Stimulated activated naive CD8-positive, alpha-beta T cell treated with anti-CD3 and anti-CD28 coated beads, Interleukin-15, Interleukin-2, amounts not matched to agents 100 ng/mL and 50 ng/mL, for 24 hours (primary cell): Measurements from ENCODE around the gene RABL2A.
"Not testable (repeated sequence)": the region's sequence is repeated elsewhere in the genome, so short reads cannot be mapped to it uniquely, and the experiment has no call there.

Experiments used
- H3K27ac Mint-ChIP-seq: one replicate; pipeline ENCODE4 v1.8.0; 2021; ENCODE audit warnings: mild to moderate bottlenecking, mixed read lengths
- H3K27me3 Mint-ChIP-seq: one replicate; pipeline ENCODE4 v1.8.0; 2021; ENCODE audit warnings: mixed read lengths
- H3K36me3 Mint-ChIP-seq: one replicate; pipeline ENCODE4 v1.8.0; 2021; ENCODE audit warnings: low read depth, mixed read lengths
- H3K4me1 Mint-ChIP-seq: one replicate; pipeline ENCODE4 v1.8.0; 2021; ENCODE audit warnings: low read depth, mixed read lengths
- H3K4me3 Mint-ChIP-seq: one replicate; pipeline ENCODE4 v1.8.0; 2021; ENCODE audit warnings: mild to moderate bottlenecking, mixed read lengths
- H3K9me3 Mint-ChIP-seq: one replicate; pipeline ENCODE4 v1.8.0; 2021; ENCODE audit warnings: mixed read lengths

RABL2A gene

DNA sequence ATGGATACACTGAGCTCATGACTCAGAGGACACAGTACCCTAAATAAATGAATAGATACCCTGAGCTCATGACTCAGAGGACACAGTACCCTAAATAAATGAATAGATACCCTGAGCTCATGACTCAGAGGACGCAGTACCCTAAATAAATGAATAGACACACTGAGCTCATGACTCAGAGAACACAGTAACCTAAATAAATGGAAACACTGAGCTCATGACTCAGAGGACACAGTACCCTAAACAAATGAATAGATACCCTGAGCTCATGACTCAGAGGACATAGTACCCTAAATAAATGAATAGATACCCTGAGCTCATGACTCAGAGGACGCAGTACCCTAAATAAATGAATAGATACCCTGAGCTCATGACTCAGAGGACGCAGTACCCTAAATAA is 25.5 kb downstream of the RABL2A start:
- H3K9me3 Mint-ChIP-seq = not testable (repeated sequence)

DNA sequence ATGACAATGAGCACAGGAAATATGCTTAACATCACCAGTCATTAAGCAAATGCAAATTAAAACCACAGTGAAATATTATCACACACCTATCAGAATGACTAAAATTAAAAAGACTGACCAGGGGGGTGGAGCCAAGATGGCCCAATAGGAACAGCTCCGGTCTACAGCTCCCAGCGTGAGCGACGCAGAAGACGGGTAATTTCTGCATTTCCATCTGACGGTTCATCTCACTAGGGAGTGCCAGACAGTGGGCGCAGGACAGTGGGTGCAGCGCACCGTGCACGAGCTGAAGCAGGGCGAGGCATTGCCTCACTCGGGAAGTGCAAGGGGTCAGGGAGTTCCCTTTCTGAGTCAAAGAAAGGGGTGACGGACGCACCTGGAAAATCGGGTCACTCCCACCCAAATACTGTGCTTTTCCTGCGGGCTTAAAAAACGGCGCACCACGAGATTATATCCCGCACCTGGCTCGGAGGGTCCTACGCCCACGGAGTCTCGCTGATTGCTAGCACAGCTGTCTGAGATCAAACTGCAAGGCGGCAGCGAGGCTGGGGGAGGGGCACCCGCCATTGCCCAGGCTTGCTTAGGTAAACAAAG is 29.1 kb downstream of the RABL2A start:
- not testable (repeated sequence) for H3K27ac Mint-ChIP-seq, H3K36me3 Mint-ChIP-seq, H3K4me1 Mint-ChIP-seq, H3K27me3 Mint-ChIP-seq, H3K9me3 Mint-ChIP-seq
- H3K4me3 Mint-ChIP-seq = peak overlapping the region; percentile 48

More for the DNA sequence above, 25.5 kb downstream of the RABL2A start:
- H3K36me3 Mint-ChIP-seq, H3K27ac Mint-ChIP-seq, H3K4me1 Mint-ChIP-seq, H3K27me3 Mint-ChIP-seq, H3K4me3 Mint-ChIP-seq: not testable (repeated sequence)

DNA sequence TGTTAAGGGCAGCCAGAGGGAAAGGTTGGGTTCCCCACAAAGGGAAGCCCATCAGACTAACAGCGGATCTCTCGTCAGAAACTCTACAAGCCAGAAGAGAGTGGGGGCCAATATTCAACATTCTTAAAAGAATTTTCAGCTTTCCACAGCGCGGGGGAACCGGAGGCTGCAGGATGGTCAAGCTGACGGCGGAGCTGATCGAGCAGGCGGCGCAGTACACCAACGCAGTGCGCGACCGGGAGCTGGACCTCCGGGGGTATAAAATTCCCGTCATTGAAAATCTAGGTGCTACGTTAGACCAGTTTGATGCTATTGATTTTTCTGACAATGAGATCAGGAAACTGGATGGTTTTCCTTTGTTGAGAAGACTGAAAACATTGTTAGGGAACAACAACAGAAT is 30.7 kb downstream of the RABL2A start:
- not testable (repeated sequence) for H3K36me3 Mint-ChIP-seq, H3K27ac Mint-ChIP-seq, H3K4me3 Mint-ChIP-seq

DNA sequence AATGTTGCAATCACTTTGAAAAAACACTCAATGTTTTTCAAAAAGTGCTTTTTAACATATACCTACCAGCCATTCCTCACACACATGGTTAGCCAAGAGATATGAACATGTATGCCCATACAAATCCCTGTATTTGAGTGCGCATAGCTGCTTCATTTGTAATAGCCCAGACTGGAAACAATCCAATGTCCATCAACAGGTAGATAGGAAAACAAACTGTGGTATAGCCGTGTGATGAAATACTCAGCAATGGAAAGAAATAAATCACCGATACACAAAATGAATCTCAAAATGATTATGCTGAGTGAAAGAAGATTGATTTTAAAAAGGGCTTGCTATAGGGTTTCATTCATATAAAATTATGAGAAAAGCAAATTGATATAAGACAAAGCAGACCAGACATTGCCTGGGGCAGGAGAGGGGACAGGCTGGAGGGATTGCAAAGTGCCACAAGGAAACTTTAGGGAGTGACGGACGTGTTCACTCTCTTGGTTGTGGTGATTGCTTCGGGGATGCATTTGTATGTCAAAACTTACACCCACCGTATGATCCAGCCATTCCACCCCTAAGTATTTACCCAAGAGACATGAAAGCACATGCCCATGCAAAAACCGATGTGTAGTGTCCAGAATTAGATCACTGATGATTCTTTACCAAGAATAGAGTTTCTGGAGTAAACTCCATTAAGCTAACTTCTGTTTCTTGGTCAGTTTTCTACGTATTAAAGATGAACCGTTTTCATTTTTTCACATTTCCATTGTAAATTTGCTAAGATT is 36.4 kb downstream of the RABL2A start:
- not testable (repeated sequence) for H3K9me3 Mint-ChIP-seq, H3K4me1 Mint-ChIP-seq, H3K36me3 Mint-ChIP-seq, H3K4me3 Mint-ChIP-seq, H3K27ac Mint-ChIP-seq, H3K27me3 Mint-ChIP-seq

More for the DNA sequence above, 30.7 kb downstream of the RABL2A start:
- H3K27me3 Mint-ChIP-seq, H3K4me1 Mint-ChIP-seq, H3K9me3 Mint-ChIP-seq: not testable (repeated sequence)

DNA sequence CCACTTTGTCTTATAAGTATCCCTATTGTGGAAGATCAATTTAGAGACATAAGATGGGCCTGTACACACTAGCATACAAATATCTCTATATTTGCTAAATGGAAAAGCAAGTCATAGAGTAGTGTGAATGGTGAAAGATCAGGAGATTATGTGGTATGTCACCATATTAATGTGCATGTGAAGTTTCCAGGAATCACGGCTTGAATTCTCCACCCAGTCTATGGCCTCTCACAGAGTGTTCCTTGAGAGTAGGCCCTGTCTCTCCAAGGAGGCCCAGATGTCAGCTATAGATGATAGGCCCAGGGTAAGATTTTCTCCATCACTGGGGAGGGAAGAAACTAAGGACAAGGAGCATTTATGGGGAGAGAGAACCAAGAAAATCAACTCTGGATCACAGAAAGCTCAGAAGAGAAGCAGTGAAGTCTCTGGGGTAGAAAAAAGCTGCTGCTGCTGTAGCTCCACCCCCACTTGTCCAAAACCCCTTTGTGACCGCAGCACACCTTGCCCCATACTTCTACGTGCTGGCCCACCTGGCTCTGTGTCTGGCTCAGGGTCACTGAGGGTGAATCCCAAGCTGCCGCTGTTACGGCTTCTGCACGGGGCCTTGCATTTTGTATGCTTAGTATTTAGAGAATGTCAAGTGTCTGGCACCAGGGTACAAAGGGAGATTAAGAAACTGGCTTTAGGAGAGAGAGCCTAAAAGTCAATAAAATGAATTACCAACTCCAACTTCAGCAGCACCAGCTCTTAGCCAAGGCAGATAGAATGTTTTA is 37.9 kb downstream of the RABL2A start:
- H3K27ac Mint-ChIP-seq, H3K4me3 Mint-ChIP-seq, H3K4me1 Mint-ChIP-seq, H3K9me3 Mint-ChIP-seq, H3K36me3 Mint-ChIP-seq, H3K27me3 Mint-ChIP-seq: not testable (repeated sequence)

DNA sequence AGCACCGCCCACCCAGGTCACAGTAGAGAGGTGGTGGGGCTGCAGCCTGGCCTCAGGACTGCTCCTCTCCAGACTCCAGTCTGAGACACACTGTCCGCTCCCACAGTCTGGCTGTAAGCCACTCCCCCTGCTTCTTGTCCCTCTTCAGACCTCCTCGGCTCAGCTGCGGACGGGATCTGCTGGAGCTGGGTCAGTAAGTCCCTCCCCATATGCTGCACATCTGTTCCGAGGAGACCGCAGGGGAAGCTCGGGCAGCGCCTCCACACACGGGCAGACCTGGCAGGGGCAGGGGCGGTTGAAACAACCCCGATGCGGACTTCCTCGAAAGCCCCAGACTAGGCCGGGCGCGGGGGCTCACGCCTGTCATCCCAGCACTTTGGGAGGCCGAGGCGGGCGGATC is 41.9 kb downstream of the RABL2A start:
- not testable (repeated sequence) for H3K4me1 Mint-ChIP-seq, H3K4me3 Mint-ChIP-seq, H3K27ac Mint-ChIP-seq, H3K27me3 Mint-ChIP-seq, H3K9me3 Mint-ChIP-seq, H3K36me3 Mint-ChIP-seq

DNA sequence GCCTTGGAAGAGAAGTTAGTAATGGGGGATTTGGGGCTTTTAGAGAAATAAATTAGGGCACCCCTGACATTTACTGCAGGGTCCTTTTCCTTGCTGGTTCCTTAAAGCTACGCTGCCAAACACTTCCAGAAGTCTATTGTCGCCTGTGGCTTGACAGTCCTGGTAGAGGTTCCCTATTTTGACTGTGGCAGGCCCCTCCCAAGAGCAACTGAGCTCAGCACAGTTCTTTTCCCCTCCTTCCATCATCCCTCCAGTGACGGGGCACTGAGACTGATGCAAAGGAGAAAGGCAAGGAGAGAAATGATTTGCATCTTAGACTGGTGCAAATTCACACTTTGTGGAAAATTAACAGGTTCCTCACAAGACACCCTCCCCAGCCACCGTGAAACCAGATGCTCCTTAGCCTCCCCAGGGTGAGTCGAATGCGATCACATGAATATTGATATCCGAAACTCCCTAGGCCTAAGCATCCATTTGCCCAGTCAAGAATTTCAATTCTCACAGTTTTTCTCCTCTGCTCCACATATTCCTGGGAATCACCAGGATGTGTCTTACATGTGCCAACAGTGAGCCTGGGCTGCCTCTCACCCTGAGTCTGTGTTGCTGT is 45.4 kb downstream of the RABL2A start:
- no peaks in the 10 kb centered on the region for H3K27me3 Mint-ChIP-seq
- no peaks in the 10 kb centered on the region for H3K9me3 Mint-ChIP-seq
- no peak overlapping the region for H3K27ac Mint-ChIP-seq
- H3K4me3 Mint-ChIP-seq = no peak overlapping the region
- peaks cover 7% of the 10 kb centered on the region for H3K4me1 Mint-ChIP-seq
- no peaks in the 10 kb centered on the region for H3K36me3 Mint-ChIP-seq

DNA sequence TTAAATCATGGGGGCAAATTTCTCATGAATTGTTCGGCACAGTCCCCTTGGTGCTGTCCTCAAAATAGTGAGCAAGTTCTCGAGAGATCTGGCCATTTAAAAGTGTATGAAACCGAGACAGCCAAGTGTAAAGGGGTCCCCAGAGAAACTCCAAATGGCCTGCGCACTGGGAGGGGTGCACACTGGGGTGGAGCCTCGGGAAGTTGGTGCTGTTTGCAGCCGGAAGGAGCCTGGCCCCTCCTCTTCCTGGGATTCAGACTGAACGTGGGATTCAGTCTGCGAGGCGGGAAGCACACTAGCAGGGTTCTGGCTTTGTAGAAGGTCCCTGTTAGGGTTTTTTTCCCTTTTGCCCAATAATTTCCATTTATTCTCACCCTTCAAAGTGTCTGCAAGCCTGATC is 48.8 kb downstream of the RABL2A start:
- H3K27me3 Mint-ChIP-seq = no peaks in the 10 kb centered on the region
- H3K27ac Mint-ChIP-seq = no peak overlapping the region
- H3K9me3 Mint-ChIP-seq = no peaks in the 10 kb centered on the region
- peaks cover 7% of the 10 kb centered on the region for H3K4me1 Mint-ChIP-seq
- no peaks in the 10 kb centered on the region for H3K36me3 Mint-ChIP-seq
- no peak overlapping the region for H3K4me3 Mint-ChIP-seq

DNA sequence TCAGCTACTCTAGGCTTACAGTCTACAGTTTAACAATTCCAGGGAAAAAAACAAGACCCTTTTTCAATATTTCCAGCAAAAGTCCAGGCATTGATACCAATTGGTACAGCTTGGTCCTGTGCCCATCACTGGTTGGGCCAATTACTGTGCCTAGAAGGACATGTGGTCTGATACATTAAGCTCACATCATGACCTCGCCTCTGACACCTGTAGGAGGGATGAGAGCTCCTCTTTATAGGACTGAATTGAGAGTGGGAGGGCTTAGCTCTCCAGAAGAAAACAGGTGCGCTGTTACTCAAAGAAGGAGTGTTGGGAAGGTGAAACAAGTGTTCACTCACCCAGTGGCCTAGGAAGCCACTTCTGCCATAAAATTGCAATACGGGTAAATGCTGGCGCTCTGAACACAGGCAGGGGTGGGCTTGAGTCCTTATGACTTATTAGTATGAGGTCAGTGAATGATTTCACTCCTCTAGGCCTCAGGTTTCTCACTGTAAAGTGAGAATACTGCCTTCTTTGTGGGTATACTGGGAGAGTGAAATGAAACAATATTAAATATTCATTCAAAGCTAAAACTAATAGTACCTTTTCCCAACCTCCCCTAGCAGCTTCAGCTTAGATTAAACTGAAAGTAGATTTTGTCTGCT is 49.7 kb downstream of the RABL2A start:
- no peak overlapping the region for H3K4me3 Mint-ChIP-seq
- H3K27ac Mint-ChIP-seq = no peak overlapping the region
- no peaks in the 10 kb centered on the region for H3K9me3 Mint-ChIP-seq
- H3K27me3 Mint-ChIP-seq = no peaks in the 10 kb centered on the region
- H3K4me1 Mint-ChIP-seq = peaks cover 7% of the 10 kb centered on the region
- no peaks in the 10 kb centered on the region for H3K36me3 Mint-ChIP-seq

DNA sequence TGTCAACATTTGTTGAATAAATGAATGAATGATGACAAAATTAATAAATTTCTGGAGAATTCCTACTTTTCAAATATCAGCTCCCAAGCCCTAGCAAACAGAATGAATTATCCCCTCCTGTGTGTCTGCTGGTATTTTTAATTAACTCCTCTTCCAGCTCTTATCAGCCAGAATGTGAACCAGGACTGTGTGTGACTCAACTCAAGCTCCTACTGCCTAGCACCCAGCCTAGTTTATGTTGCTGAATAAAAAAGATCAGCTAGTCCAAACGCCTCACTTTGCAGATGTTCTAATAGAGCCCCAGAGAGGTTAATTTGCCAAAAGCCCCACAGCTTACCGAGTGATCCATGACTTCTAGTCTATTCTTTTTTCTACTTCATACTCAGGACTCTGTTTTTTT is 50.3 kb downstream of the RABL2A start:
- H3K9me3 Mint-ChIP-seq = no peaks in the 10 kb centered on the region
- peaks cover 7% of the 10 kb centered on the region for H3K4me1 Mint-ChIP-seq
- H3K36me3 Mint-ChIP-seq = no peaks in the 10 kb centered on the region
- H3K4me3 Mint-ChIP-seq = no peak overlapping the region
- no peak overlapping the region for H3K27ac Mint-ChIP-seq
- no peaks in the 10 kb centered on the region for H3K27me3 Mint-ChIP-seq

DNA sequence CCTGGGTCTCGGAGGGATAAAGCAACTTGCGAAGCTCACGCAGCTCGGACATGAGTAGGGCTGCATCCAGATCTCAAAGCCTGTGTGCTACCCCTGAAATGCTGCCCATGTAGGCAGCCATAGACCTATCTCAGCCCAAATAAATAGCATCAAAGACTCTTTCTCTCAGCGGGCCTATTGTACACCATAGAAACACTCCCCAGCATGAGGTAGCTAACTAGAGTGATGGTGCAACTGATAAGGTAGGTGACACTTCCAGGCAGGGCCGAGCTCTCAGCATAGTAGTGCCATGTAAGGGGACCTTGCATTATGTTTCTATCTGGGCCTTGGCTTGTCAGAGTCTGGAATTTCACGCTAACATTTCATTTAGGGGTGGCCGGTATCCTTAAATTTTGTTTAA is 52.4 kb downstream of the RABL2A start:
- H3K27me3 Mint-ChIP-seq = no peaks in the 10 kb centered on the region
- no peak overlapping the region for H3K27ac Mint-ChIP-seq
- H3K4me1 Mint-ChIP-seq = no peaks in the 10 kb centered on the region
- H3K36me3 Mint-ChIP-seq = no peaks in the 10 kb centered on the region
- H3K9me3 Mint-ChIP-seq = no peaks in the 10 kb centered on the region
- H3K4me3 Mint-ChIP-seq = no peak overlapping the region

DNA sequence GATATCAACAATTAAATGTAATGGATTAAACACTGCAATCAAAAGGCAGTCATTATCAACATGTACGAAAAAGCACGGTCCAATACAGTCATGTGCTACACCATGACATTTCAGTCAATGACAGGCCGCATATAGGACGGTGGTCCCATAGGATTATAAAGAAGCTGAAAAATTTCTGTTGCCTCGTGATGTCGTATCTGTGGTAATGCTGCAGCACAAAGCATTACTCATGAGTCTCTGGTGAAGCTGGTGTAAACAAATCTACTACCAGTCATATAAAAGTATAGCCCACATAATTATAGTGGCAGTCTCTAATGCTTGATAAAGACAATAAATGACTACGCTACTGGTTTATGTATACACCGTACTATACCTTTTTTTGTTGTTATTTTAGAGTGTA is 58.4 kb downstream of the RABL2A start:
- peaks cover 2% of the 10 kb centered on the region for H3K4me1 Mint-ChIP-seq

DNA sequence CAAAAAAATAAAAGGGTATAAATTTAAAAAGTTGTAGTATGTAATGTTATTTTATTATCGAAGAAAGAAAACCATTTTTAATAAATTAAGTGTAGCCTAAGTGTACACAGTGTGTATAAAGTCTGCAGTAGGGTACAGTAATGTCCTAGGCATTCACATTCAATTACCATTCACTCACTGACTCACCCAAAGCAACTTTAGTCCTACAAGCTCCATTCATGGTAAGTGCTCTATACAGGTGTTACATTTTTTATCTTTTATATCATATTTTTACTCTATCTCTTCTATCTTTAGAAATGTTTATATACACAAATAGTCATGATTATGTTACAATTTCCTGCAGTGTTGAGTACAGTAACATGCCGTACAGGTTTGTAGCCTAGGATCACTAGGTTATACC is 59.5 kb downstream of the RABL2A start:
- Mint-ChIP-seq H3K9me3 (no peaks in the 10 kb centered on the region), H3K4me1 (peaks cover 11% of the 10 kb centered on the region), H3K27ac (no peak overlapping the region), H3K4me3 (no peak overlapping the region), H3K27me3 (no peaks in the 10 kb centered on the region), H3K36me3 (no peaks in the 10 kb centered on the region)

More for the DNA sequence above, 58.4 kb downstream of the RABL2A start:
- Mint-ChIP-seq H3K9me3 (no peaks in the 10 kb centered on the region), H3K27ac (no peak overlapping the region), H3K27me3 (no peaks in the 10 kb centered on the region), H3K36me3 (no peaks in the 10 kb centered on the region), H3K4me3 (no peak overlapping the region)

DNA sequence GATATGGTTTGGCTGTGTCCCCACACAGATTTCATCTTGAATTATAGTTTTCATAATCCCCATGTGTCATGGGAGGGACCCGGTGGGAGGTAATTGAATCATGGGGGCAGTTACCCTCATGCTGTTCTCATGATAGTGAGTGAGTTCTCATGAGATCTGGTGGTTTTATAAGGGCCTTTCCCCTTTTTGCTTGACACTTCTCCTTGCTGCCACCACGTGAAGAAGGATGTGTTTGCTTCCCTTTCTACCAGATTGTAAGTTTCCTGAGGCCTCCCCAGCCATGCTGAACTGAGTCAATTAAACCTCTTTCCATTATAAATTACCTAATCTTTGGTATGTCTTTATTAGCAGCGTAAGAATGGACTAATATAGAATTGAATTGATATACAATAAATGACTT is 63.8 kb downstream of the RABL2A start:
- H3K9me3 Mint-ChIP-seq, H3K27ac Mint-ChIP-seq, H3K36me3 Mint-ChIP-seq, H3K4me3 Mint-ChIP-seq, H3K27me3 Mint-ChIP-seq: not testable (repeated sequence)
- H3K4me1 Mint-ChIP-seq = peaks cover 45% of the 10 kb centered on the region
